Neural progenitor cell (in vitro differentiated cells): ENCODE measurements around the gene FYN. TPM values are rescaled to one million over a fixed set of nuclear protein-coding genes. Genes with fewer than 3 reads are reported as not detected.
"Not testable (repeated sequence)": the region's sequence is repeated elsewhere in the genome, so short reads cannot be mapped to it uniquely, and the experiment has no call there.

ENCODE experiments used
- DNase-seq: peaks from one replicate; pipeline ENCODE4 v3.0.0-alpha.2; 2016; ENCODE audit warnings: low spot score
- H2AFZ ChIP-seq: fragments of 200-600 bp; sonication (generic); replicated peaks from 2 replicates; pipeline ENCODE4 v1.6.1; 2016; ENCODE audit warnings: antibody characterized with exemption
- H3F3A ChIP-seq: fragments of 200-600 bp; sonication (generic); 2 replicates; pipeline ENCODE4 v1.6.1; 2016; ENCODE audit warnings: antibody characterized with exemption, low read depth
- H3K27ac ChIP-seq: fragments of 200-600 bp; sonication (generic); 2 replicates; pipeline ENCODE4 v1.5.1; 2016; ENCODE audit warnings: mild to moderate bottlenecking
- H3K27me3 ChIP-seq: fragments of 200-600 bp; sonication (generic); 2 replicates; pipeline ENCODE4 v1.6.1; 2016; ENCODE audit warnings: mild to moderate bottlenecking, moderate library complexity
- H3K36me3 ChIP-seq: fragments of 200-600 bp; sonication (generic); 2 replicates; pipeline ENCODE4 v1.5.1; 2016
- H3K4me1 ChIP-seq: fragments of 200-600 bp; sonication (generic); 2 replicates; pipeline ENCODE4 v1.6.1; 2016; ENCODE audit warnings: mixed run types
- H3K4me2 ChIP-seq: fragments of 200-600 bp; sonication (generic); 2 replicates; pipeline ENCODE4 v1.6.1; 2016
- H3K4me3 ChIP-seq: fragments of 200-600 bp; sonication (generic); 2 replicates; pipeline ENCODE4 v1.5.1; 2016
- H3K79me2 ChIP-seq: fragments of 200-600 bp; sonication (generic); 2 replicates; pipeline ENCODE4 v1.6.1; 2016; ENCODE audit warnings: low read depth
- H3K9ac ChIP-seq: fragments of 200-600 bp; sonication (generic); 2 replicates; pipeline ENCODE4 v1.6.1; 2016
- H3K9me3 ChIP-seq: fragments of 200-600 bp; sonication (generic); 2 replicates; pipeline ENCODE4 v1.5.1; 2016; ENCODE audit warnings: low read depth
- H4K20me1 ChIP-seq: fragments of 200-600 bp; sonication (generic); 2 replicates; pipeline ENCODE4 v1.6.1; 2016; ENCODE audit warnings: low read depth
- H3K27ac Mint-ChIP-seq: 3 replicates; pipeline ENCODE4 v1.8.0; 2021; ENCODE audit warnings: mixed read lengths
- H3K27me3 Mint-ChIP-seq: 2 replicates; pipeline ENCODE4 v1.8.0; 2022; ENCODE audit warnings: low read depth, mild to moderate bottlenecking, inconsistent platforms, moderate library complexity, mixed read lengths; ENCODE audit not compliant: insufficient read depth
- H3K36me3 Mint-ChIP-seq: 3 replicates; pipeline ENCODE4 v1.8.0; 2021; ENCODE audit warnings: mixed read lengths
- H3K4me1 Mint-ChIP-seq: 3 replicates; pipeline ENCODE4 v1.8.0; 2021; ENCODE audit warnings: mixed read lengths
- H3K4me3 Mint-ChIP-seq: 3 replicates; pipeline ENCODE4 v1.8.0; 2021; ENCODE audit warnings: mild to moderate bottlenecking, moderate library complexity, mixed read lengths
- H3K9me3 Mint-ChIP-seq: 3 replicates; pipeline ENCODE4 v1.8.0; 2020; ENCODE audit warnings: mixed read lengths
- EZH2 ChIP-seq: fragments of 200-600 bp; sonication (generic); IDR thresholded peaks from 2 replicates; pipeline ENCODE4 v1.6.1; 2017; ENCODE audit warnings: antibody characterized with exemption, mild to moderate bottlenecking, moderate library complexity
- EZH2phosphoT487 ChIP-seq: fragments of 200-600 bp; sonication (generic); IDR thresholded peaks from 2 replicates; pipeline ENCODE4 v1.6.1; 2017; ENCODE audit warnings: antibody characterized with exemption
- total RNA-seq: library from RNA; depleted of rRNA; stranded (reverse); fragments of >200 nt; gene quantifications from 2 replicates; pipeline ENCODE4 v1.2.3, GENCODE V29; 2015; ENCODE audit warnings: low replicate concordance
- TF ChIP-seq, protein P1 (sequence below): fragments of 200-600 bp; sonication (generic); IDR thresholded peaks from 2 replicates; pipeline ENCODE4 v1.5.1; 2017; ENCODE audit warnings: antibody characterized with exemption, mild to moderate bottlenecking

The FYN gene
- total RNA-seq, 1 donor from 2014 or later, result 167 TPM

DNA sequence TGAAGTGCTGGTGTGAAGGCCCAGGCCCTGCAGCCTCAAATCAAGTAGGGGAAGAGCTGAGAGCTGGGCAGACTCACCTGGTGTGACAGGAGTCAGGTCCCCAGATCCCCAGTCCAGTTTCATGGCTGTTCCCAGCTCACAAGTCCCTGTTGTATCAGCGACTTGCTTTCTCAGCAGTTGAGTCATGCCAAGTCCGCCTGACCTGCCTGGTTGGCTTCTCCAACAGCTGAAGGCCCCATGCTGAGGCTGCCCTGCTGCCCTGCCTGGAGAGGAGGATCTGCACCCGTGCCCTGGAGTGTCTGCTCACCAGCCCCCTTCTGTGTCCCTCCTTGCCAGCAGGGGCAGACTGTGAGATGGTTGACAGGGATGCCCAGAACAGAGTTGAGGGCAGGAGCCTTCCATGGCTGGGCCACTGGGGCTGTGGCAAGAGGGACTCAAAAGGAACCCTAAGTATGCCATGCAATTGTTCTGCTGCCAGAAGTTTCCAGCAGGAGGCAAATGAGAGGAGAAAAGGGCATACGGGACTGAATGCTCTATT lies 228.3 kb downstream of the FYN start:
- Histone ChIP-seq H2AFZ (no peak overlapping the region), H3K4me3 (no peak overlapping the region), H3K36me3 (no peaks in the 10 kb centered on the region), H3K27ac (no peak overlapping the region), H3K27me3 (no peaks in the 10 kb centered on the region), H3F3A (no peaks in the 10 kb centered on the region), H4K20me1 (no peaks in the 10 kb centered on the region), H3K4me2 (no peak overlapping the region), H3K9me3 (no peaks in the 10 kb centered on the region), H3K9ac (no peak overlapping the region), H3K79me2 (no peaks in the 10 kb centered on the region), H3K4me1 (no peaks in the 10 kb centered on the region)
- peaks cover 4% of the 10 kb centered on the region for H3K36me3 Mint-ChIP-seq
- peaks cover 8% of the 10 kb centered on the region for H3K4me1 Mint-ChIP-seq
- no peak for DNase-seq
- peaks cover 2% of the 10 kb centered on the region for H3K27me3 Mint-ChIP-seq
- TF ChIP-seq, protein P1, sequence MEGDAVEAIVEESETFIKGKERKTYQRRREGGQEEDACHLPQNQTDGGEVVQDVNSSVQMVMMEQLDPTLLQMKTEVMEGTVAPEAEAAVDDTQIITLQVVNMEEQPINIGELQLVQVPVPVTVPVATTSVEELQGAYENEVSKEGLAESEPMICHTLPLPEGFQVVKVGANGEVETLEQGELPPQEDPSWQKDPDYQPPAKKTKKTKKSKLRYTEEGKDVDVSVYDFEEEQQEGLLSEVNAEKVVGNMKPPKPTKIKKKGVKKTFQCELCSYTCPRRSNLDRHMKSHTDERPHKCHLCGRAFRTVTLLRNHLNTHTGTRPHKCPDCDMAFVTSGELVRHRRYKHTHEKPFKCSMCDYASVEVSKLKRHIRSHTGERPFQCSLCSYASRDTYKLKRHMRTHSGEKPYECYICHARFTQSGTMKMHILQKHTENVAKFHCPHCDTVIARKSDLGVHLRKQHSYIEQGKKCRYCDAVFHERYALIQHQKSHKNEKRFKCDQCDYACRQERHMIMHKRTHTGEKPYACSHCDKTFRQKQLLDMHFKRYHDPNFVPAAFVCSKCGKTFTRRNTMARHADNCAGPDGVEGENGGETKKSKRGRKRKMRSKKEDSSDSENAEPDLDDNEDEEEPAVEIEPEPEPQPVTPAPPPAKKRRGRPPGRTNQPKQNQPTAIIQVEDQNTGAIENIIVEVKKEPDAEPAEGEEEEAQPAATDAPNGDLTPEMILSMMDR, result no peak
- no peak for TF ChIP-seq EZH2
- TF ChIP-seq EZH2phosphoT487, result no peak
- no peak overlapping the region for H3K4me3 Mint-ChIP-seq
- H3K9me3 Mint-ChIP-seq, result peaks cover 4% of the 10 kb centered on the region
- no peak overlapping the region for H3K27ac Mint-ChIP-seq

DNA sequence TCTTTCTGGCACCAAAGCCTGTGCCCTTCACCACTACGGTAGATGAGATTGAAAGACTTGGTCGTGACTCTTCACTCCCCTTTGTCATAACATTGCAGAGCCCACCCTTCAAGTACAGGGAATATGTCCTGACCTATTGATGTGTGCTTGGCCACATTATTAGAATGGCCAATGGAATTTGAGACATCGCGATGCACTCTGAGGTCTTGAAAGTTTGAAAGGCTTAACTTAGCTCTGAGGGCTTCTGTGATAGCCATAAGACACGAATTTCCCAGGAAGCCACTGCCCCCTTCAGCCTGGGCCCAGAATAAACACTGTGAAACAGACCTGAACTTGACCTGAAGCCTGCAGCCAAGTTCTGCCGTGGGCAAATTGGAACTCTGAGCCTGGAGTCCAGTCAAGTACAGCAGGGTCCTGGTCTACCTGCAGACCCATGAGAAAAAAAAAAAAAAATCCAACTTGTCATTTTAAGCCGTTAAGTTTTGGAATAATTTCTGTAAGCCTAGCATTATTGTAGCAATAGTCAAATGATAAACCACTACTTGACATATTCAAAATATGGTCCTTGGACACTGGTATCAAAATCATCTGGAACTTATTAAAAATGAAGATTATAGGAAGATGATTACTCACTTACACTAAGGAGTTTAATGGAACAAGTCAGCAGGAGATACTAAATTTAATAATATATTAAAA lies 230.6 kb downstream of the FYN start:
- Histone ChIP-seq H3K9ac (no peak overlapping the region), H3K9me3 (no peaks in the 10 kb centered on the region), H3K36me3 (no peaks in the 10 kb centered on the region), H2AFZ (no peak overlapping the region), H3K4me3 (no peak overlapping the region), H4K20me1 (no peaks in the 10 kb centered on the region), H3K4me2 (no peak overlapping the region), H3K79me2 (no peaks in the 10 kb centered on the region), H3K27ac (no peak overlapping the region), H3K27me3 (no peaks in the 10 kb centered on the region), H3K4me1 (no peaks in the 10 kb centered on the region), H3F3A (no peaks in the 10 kb centered on the region)
- Mint-ChIP-seq H3K36me3 (no peaks in the 10 kb centered on the region), H3K27me3 (no peaks in the 10 kb centered on the region), H3K4me3 (no peak overlapping the region), H3K9me3 (peaks cover 4% of the 10 kb centered on the region), H3K4me1 (peaks cover 7% of the 10 kb centered on the region), H3K27ac (no peak overlapping the region)
- no peak for DNase-seq
- no peak for TF ChIP-seq EZH2
- TF ChIP-seq, protein P1, result peak; percentile 47

- H3K9me3 Mint-ChIP-seq, result no peaks in the 10 kb centered on the region
Observed at GRCh38 chr6:111639266-111639665, 234.0 kb downstream of the FYN start.

DNA sequence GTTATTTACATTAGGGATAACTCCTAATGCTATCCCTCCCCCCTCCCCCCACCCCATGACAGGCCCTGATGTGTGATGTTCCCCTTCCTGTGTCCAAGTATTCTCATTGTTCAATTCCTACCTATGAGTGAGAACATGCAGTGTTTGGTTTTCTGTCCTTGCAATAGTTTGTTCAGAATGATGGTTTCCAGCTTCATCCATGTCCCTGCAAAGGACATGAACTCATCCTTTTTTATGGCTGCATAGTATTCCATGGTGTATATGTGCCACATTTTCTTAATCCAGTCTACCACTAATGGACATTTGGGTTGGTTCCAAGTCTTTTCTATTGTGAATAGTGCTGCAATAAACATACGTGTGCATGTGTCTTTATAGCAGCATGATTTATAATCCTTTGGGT lies 238.3 kb downstream of the FYN start:
- DNase-seq, H3K27ac ChIP-seq, H3K36me3 ChIP-seq, H3K4me3 Mint-ChIP-seq, H3K36me3 Mint-ChIP-seq, H3K9me3 ChIP-seq, H3K4me2 ChIP-seq, H2AFZ ChIP-seq, H3K27ac Mint-ChIP-seq, H3K9me3 Mint-ChIP-seq, H4K20me1 ChIP-seq, H3K79me2 ChIP-seq, H3K4me3 ChIP-seq, H3K9ac ChIP-seq, H3K27me3 Mint-ChIP-seq, H3K27me3 ChIP-seq: not testable (repeated sequence)
- Histone ChIP-seq H3K4me1 (peaks cover 20% of the 10 kb centered on the region), H3F3A (peaks cover 20% of the 10 kb centered on the region)
- H3K4me1 Mint-ChIP-seq, result peaks cover 20% of the 10 kb centered on the region

More at GRCh38 chr6:111639266-111639665, 234.0 kb downstream of the FYN start:
- H3K4me3 Mint-ChIP-seq, result no peak overlapping the region
- H3K4me3 ChIP-seq, result no peak overlapping the region
- no peaks in the 10 kb centered on the region for H3K36me3 ChIP-seq
- H3K27ac Mint-ChIP-seq, result no peak overlapping the region
- peaks cover under 1% of the 10 kb centered on the region for H3K27me3 Mint-ChIP-seq
- no peak overlapping the region for H3K27ac ChIP-seq
- no peaks in the 10 kb centered on the region for H3F3A ChIP-seq
- no peak overlapping the region for H2AFZ ChIP-seq
- DNase-seq, result no peak
- H3K36me3 Mint-ChIP-seq, result no peaks in the 10 kb centered on the region
- no peak overlapping the region for H3K9ac ChIP-seq
- no peaks in the 10 kb centered on the region for H3K9me3 ChIP-seq
- H3K79me2 ChIP-seq, result no peaks in the 10 kb centered on the region
- no peak overlapping the region for H3K4me2 ChIP-seq
- H4K20me1 ChIP-seq, result no peaks in the 10 kb centered on the region
- TF ChIP-seq EZH2phosphoT487, result no peak
- TF ChIP-seq, protein P1, result no peak
- no peak for TF ChIP-seq EZH2
- no peaks in the 10 kb centered on the region for H3K27me3 ChIP-seq
- H3K4me1 ChIP-seq, result no peaks in the 10 kb centered on the region
- H3K4me1 Mint-ChIP-seq, result peaks cover 5% of the 10 kb centered on the region
